Activated CD4-positive, alpha-beta T cell treated with anti-CD3 and anti-CD28 coated beads, Interleukin-2, Interleukin-4, amounts not matched to agents 100 ng/mL and 50 ng/mL, durations not matched to agents 16 hours and 8 hours (primary cell): Measurements from ENCODE around the gene RAB11FIP4.

Source experiments
- DNase-seq: peaks from one replicate; pipeline ENCODE4 v3.0.0-alpha.2; 2020; ENCODE audit warnings: low spot score

RAB11FIP4 gene

DNA sequence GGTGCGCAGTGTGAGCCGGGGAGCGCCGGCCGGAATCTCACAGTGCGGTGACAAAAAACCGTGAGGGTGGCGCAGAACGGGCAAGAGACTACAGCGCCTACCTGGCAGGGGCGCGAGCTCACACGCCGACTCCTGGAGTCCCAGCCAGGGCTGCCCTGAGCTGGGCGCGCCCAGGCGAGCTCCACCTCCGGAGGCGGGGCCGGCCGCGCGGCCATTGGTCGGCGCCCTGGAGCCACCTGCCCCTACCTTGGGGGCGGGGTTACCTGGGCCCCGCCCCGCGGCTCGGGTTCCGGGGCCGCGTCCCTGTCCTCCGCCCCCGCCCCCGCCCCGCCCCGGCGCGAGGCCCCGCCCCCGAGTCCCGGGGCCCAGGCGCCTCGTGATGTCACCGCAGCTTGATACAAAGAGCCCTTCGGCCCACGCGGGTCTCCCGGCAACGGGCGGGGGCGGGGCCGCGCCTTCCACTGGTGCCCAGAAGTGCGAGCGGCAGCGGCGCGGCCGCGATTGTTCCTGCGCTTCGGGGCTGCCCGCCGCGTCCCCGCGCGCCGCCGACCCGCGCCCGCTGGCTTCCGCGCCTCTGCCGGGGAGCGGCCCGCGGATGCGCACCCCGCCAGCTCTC, 96.3 kb downstream of the RAB11FIP4 start:
- peak; percentile 88 for DNase-seq

GRCh38 chr17:31488264-31488981, 96.9 kb downstream of the RAB11FIP4 start:
- no peak for DNase-seq

DNA sequence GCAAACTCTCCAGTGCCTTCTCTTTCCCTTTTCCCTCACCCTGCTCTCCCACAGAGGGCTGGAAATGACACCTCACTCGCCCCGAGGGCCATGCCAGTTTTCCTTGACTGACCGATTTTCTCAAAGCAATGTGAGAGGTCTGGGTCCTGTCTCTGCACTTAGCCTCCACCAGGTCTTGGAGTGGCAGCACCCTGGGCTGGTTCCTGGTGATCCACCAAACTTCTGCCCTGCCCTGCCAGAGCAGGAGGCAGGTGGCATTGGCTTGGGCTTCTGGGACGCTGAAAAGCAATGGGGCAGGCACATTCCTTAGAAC, 97.5 kb downstream of the RAB11FIP4 start:
- no peak for DNase-seq

DNA sequence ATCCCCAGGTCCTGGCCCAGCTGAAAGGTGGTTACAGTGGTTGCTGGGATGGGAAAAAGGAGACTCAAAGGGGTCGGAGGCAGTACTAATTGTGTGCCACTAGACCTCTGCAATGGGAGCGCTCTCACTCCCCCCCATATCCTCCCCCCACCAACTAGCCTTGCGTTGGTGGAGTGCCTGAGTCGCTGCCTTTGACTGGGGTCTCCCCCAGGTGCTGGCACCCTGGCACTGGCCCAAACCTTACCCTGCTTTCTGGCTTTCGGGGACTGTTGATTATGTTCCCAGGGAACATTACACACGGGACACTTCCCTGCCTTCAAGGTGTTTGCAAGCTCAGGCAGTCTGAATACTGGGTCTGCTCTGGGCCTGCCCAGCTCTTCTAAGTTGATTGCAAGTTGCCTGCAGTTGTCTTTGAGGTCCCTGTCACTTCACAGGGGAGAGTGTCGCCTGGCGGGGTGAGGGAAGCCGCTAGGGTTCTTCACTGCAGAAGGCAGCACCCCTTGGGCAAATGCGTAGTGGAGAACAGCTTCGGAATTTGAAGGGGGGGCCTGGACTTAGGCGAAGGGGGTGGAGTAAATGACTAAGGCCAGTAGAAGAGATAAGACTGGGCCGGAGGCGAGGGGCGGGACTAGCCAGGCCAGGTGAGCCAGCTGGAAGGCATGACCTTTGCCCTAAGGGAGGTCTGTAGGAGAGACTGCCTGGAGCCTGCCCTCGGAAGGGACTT, 98.0 kb downstream of the RAB11FIP4 start:
- DNase-seq = no peak

GRCh38 chr17:31490019-31490650, 98.7 kb downstream of the RAB11FIP4 start:
- DNase-seq = no peak

DNA sequence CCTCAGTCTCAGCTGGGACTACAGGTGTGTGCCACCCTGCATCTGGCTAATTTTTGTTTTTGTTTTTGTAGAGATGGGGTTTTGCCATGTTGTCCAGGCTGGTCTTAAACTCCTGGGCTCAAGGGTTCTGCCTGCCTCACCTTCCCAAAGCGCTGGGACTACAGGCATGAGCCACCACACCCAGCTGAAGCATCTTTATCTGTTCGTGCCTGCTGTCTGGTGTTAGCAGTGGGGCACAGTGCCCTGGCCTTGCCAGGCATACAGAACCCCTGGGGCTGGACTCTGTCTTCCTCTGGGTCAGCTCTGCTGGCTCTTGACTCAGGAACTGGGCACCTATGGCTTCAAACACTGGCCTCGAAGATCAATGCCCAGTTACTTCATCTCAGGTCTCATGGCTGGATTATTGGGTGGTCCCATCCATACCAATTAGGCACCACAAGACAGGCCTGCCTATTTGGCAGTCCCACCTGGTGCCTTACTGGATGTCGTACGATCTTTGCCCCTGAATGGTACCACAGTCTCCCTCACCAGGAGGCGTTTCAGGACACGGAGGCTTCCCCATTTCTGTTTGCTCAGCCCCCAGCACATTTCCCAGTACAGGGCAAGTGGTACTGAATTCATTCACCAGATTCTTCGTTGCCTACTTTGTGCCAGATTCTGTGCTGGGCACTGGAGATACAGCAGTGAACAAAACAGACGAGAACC, 99.3 kb downstream of the RAB11FIP4 start:
- no peak for DNase-seq

GRCh38 chr17:31491376-31492131, 100.1 kb downstream of the RAB11FIP4 start:
- DNase-seq = no peak

GRCh38 chr17:31492206-31492605, 100.7 kb downstream of the RAB11FIP4 start:
- no peak for DNase-seq

DNA sequence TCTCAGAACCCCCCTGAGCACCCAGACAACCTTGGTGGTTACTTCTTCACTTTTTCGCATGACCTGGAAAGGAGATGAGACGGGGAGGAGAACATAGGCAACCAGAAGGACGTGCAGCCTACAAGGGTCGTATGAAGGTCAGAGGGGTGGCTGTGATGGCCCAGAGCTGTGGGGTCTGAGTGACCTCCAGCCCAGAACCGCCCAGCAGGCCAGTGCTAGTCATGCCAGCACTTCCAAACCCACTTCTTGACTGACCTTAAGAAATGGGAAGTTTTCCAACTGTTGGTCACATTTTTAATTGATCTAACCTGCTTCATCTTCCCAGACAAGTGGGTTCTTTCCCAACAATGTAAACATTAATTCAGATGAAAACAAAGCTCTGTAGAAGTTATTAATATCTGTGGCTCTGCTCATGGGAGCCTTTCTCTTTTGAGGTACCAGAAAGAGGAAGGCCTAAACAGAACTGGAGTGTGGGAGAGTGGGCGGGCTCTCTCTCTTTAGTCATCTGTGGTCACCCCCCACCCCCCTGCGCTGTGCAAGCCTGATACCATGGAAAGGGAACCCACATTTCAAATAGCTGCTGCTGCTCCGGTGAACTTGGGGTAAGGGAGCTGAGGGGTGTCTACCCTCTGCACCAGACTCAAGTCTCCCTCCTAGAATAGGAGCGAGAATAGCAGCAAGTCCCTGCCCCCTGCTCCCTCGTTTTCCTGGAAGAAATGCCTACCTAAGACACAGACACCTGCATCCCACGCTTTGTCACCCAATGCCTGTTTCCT, 101.6 kb downstream of the RAB11FIP4 start:
- peak; percentile 56 for DNase-seq

- no peak for DNase-seq
These were observed 102.2 kb downstream of the RAB11FIP4 start for GRCh38 chr17:31493656-31494155.

DNA sequence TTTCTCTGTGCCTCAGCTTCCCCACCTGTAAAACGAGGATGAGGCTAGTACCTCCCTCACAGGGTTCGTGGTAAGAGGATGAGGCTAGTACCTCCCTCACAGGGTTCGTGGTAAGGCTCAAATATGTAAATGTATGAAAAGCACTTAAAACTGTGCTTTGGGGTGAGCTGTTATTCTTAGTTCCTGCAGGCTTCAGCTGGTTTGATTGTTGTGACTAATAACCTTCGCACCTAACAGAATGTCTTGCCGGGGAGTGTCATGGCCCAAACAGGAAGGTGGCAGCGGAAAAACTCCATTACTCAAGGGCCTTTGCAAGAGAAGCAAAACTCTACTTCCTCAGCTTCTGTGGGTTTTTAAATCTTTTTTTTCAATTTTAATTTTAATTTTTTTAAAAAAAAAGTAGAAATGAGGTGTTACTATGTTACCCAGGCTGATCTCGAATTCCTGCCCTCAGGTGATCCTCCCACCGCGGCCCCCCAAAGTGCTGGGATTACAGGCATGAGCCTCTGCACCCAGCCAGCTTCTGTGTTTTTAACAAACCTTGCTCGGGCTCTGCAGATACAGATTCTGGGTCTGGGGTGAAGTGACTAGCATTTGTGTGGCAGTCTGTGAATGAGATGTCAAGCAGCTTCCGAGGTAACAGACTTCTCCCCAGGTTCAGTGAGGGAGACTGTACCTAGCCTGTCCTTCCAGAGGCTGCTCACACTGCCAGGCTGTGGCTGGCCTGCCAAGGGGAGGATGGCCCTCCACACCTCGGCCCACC, 103.0 kb downstream of the RAB11FIP4 start:
- DNase-seq = peak; percentile 84

DNA sequence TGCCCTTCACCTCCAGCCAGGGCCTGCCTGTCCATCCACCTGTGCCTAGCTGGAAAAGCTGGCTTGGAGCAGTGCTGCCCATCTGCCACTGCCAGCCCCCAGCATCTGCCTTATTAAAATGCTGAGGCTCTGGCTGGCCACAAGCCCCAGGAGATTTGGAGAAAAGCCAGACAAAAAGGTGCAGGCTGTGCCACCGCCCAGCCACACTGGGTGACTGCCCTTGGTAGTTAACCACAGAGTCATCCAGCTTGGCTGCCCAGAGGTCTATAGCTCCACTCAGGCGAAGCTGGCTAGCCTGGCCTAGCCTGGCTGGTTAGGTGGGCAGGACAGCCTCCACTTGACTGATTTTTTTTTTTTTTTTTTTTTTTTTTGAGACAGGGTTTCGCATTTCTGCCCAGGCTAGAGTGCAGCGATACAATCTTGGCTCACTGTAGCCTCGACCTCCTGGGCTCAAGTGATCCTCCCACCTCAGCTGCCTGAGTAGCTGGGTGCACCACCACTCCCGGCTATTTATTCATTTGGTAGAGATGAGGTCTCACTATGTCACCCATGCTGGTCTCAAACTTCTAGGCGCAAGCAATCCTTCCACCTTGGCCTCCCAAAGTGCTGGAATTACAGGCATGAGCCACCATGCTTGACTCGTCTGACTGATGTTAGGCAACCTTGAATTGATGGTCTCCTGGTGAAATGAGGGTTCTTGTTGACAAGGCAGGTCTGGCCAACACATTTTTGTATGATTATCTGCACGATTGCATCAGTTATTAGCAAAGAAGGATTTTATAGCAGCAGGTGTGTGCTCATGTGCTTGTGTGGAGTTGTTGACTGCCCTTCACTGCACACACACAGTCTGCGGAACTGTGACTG, 103.8 kb downstream of the RAB11FIP4 start:
- no peak for DNase-seq

GRCh38 chr17:31496097-31496496, 104.6 kb downstream of the RAB11FIP4 start:
- DNase-seq = no peak

- no peak for DNase-seq
These were observed 105.1 kb downstream of the RAB11FIP4 start for GRCh38 chr17:31496601-31497000.

- DNase-seq = no peak
These were observed 106.0 kb downstream of the RAB11FIP4 start for GRCh38 chr17:31497431-31497830.

GRCh38 chr17:31497994-31498826, 106.7 kb downstream of the RAB11FIP4 start:
- DNase-seq = no peak

- DNase-seq = no peak
These were observed 108.5 kb downstream of the RAB11FIP4 start for GRCh38 chr17:31499771-31500554.
